ENCODE results near the gene BICRAL.
"Not testable (repeated sequence)": the region's sequence is repeated elsewhere in the genome, so short reads cannot be mapped to it uniquely, and the experiment has no call there.

BICRAL gene, protein sequence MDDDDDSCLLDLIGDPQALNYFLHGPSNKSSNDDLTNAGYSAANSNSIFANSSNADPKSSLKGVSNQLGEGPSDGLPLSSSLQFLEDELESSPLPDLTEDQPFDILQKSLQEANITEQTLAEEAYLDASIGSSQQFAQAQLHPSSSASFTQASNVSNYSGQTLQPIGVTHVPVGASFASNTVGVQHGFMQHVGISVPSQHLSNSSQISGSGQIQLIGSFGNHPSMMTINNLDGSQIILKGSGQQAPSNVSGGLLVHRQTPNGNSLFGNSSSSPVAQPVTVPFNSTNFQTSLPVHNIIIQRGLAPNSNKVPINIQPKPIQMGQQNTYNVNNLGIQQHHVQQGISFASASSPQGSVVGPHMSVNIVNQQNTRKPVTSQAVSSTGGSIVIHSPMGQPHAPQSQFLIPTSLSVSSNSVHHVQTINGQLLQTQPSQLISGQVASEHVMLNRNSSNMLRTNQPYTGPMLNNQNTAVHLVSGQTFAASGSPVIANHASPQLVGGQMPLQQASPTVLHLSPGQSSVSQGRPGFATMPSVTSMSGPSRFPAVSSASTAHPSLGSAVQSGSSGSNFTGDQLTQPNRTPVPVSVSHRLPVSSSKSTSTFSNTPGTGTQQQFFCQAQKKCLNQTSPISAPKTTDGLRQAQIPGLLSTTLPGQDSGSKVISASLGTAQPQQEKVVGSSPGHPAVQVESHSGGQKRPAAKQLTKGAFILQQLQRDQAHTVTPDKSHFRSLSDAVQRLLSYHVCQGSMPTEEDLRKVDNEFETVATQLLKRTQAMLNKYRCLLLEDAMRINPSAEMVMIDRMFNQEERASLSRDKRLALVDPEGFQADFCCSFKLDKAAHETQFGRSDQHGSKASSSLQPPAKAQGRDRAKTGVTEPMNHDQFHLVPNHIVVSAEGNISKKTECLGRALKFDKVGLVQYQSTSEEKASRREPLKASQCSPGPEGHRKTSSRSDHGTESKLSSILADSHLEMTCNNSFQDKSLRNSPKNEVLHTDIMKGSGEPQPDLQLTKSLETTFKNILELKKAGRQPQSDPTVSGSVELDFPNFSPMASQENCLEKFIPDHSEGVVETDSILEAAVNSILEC
- 14.1 to 69.5 (median 67.2) reads per million in 3 experiments for total RNA-seq

DNA sequence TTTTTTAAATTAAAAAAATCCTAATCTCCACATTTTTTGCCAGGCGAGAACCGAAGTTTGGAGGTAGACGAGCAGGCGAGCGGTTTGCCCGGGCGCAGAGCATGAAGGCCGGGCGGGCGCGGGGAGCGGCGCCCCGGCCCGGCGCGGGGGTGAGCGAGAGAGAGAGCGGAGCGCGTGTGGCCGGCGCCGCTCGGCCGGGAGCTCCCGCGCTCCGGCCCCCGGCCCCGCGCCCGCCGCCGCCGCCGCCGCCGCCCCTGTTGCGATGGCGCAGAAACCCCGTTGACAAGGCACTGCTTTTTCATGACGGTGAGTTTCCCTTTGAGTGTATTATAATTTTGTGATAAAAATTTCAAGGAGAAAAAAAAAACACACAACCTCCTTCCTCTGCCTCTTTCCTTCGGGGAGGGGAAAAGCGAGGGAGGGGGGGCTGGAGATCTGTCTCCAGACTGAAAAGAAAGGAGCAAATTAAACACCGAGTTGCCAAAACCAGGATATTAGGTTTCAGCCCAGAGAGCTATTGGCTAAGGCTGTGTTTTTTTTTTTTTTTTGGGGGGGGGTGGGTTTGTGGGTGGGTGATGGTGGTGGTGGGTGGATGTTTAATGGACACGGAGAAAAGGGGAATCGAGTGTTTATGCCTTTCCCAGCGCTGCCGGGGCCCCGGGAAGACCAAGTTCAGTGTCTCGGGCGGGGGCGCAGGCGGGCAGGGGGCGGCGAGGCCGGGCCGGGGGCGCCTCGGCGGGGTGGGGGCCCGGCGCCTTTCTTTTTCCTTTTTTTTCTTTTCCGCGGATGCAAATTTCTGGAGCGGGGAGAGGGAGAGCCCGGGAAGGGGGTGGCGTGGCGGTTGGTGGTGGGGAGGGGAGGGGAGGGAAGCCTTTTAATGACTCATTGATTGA, at the start of gene BICRAL:
Gene BICRAL (plus strand): TSS at position 257 of the 893 bp plus-strand sequence. CDS start 39,971 bp downstream, outside the sequence.
- peak; percentile 76 for DNase-seq

DNA sequence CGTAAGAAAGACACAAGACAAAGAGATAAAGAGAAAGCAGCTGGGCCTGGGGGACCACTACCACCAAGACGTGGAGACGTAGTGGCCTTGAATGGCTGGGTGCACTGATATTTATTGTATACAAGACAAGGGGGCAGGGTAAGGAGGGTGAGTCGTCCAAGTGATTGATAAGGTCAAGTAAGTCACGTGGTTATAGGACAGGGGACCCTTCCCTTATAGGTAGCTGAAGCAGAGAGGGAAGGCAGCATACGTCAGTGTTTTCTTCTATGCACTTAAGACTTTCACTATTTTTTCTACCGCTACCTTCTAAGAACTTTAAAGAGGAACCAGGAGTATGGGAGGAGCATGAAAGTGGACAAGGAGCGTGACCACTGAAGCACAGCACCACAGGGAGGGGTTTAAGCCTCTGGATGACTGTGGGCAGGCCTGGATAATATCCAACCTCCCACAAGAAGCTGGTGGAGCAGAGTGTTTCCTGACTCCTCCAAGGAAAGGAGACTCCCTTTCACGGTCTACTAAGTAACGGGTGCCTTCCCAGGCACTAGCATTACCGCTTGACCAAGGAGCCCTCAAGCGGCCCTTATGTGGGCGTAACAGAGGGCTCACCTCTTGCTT, 47.9 kb upstream of the BICRAL start:
- not testable (repeated sequence) for DNase-seq

- no peak for DNase-seq
These were observed 45.9 kb upstream of the BICRAL start for GRCh38 chr6:42735976-42736375.

GRCh38 chr6:42740725-42741124, 41.1 kb upstream of the BICRAL start:
- no peak for DNase-seq

GRCh38 chr6:42742116-42742894, 39.5 kb upstream of the BICRAL start:
- DNase-seq = no peak

DNA sequence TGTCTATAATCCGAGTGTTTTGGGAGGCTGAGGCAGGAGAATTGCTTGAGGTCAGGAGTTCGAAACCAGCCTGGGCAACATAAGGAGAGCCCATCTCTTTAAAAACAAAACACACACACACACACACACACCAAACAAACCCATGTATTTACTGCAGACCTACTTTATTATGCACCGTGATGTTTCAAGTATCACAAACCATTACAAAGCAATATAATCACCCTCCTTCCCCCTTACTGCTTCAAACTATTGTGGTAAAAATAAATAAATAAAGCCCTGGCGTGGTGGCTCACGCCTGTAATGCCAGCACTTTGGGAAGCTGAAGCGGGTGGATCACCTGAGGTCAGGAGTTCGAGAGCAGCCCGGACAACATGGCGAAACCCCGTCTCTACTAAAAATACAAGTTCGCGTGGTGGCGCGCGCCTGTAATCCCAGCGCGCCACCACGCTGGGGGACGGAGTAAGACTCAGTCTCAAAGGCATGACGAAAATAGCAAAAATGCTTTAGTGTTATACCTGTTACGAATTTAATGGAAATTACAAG, 37.4 kb upstream of the BICRAL start:
- DNase-seq = no peak

GRCh38 chr6:42745083-42745639, 36.7 kb upstream of the BICRAL start:
- peak; percentile 6 for DNase-seq

DNA sequence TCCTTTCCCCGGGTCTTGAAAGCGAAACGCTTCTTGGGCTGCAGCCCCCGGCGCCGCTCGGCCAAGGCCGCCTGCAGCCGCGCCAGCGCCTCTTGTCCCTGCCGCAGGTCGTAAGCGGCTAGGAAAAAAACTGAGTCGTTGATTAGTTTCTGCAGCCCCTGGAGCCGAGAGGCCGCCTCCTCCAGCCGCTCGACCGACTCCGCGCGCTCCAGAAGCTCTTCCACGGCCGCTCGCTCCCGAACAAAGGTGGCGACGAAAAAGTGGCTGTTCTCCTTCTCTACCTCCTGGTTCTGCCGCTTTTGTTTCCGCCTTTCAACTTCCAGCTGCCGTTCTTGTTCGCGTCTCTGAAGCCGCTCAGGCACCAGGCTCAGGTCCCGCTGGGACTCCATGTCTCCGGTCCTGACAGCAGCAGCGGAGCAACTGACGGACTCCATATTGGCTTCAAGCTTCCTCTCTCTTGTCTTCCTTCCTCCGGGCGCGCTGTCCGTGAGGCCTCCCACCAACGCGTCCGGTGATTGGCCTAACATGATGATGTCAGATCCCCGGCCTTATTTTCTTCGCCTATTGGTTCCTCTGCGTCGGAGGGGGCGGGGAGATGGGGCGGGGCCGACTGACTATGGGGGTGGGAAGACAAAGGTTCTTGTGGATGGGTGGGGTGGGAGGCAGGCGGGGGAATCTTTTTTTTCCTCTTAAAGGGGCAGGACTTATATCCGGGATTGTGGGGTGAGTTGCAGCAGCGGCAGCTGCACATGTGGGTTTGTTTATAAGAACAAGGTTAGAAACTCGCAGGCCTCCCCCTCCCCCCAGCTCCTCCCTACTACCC, 36.0 kb upstream of the BICRAL start, which contains the start of gene TBCC:
Gene TBCC (minus strand): TSS at position 464 of the 823 bp plus-strand sequence. CDS start 30 bp downstream, at position 434.
- peak; percentile 96 for DNase-seq

DNA sequence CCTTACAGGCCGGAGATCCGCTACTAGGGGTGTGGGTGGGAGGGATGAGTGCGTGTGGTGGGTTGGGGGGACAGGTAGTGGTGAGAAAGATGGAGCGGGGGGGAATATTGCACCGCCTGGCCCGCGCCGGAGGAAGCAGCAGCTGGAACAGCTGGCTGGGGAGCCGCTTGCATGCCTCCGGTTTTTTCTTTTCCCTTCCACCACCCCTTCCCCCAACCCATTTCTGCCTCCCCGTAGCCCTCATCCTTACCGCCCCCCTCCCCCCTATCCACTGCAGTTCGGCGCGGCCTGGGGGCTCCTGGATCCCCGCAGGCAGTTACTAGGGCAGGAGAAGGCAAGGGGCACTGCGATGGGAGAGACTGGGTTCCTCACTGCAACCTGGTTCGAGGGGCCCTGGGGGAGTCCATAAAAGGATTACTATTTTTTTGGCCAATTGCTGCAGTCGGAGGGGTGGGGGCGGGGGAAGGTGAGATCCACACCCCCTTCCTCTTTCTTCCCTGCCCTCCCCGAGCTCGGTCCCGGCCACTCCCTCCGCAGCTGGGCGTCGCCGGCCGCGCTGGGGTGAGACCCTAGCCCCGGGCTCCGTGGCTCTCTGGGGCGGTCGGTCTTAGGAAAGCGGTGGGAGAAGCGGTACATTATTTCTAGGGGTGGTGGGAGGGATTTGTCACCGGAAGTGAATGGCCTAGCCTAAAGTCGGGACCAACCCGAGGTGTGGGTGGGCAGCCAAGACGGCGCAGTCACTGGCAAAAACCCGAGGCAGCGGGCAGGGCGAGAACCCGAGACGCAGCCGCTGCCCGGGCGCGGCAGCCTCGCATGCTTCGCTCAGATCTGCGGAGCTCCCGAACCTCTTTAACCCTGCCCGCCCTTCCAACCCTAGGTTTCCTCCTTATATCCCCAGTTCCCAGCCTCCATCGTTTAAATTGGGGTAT, 35.1 kb upstream of the BICRAL start:
- DNase-seq = peak; percentile 78

DNA sequence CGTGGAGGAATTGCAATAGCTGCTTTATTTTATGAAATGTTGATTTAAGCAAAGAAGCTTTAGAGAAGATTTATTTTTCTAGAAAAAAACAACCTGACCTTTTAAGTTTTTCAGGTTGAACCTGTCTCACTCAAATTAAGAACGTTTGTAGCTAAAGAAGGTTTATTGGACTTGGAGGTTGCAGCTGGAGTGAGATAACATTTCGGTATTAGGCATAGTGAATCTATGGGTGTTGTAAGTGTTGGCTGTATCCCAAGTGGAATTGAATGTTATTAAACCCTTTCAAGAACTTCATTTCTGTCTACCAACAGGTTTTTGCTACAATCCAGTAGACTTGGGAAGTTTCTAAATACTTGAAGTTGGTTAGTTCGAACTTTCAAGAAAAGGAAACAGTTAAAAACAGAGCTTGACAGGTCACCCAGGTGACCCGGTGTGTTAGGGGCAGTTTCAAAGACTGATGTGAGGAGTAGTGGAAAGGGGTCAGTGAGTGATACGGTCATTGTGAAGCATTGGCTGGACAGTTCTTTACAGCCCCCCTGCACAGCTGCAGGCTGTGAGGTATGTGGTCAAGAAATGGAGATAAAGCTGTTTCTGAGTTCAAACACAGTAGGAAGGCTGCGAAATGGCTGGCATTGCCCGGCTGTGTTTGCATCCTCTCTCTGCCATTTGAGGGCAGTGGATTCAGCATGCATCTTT, 33.5 kb upstream of the BICRAL start:
- no peak for DNase-seq

GRCh38 chr6:42751055-42751454, 30.8 kb upstream of the BICRAL start:
- no peak for DNase-seq

DNA sequence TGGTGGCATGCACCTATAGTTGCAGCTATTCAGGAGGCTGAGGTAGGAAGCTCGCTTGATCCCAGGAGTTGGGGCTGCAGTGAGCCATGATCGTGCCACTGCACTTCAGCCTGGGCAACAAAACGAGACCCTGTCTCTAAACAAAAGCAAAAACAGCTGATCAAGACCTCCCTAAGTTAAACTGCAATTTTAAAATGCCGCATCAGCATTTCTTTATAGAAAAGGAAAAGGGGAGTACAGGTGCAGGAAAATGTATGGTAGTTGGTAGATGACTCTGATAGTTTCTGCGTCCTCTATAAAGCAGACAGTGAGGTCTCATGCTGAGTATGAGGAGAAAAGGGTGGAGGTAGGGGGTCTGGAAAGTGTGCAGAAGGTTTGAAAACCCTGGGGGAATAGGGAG, 27.1 kb upstream of the BICRAL start:
- no peak for DNase-seq

DNA sequence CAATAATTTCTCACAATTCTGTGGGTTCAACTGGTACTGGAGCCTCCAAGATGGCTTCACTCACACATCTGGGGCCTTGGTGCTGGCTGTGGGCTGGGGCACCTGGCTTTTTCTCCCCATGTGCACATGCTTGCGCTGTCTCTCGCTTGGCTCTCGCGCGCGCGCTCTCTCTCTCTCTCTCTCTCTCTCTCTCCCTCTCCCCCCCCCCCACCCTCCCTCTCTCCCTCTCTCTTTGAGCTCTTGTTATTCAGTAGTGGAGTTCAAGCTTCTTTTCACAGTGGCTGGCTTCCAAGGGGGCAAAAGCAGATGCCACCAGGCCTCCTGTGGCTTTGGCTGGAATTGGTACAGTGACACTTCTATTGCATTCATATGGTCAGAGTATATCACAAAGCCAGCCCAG, 25.1 kb upstream of the BICRAL start:
- no peak for DNase-seq

- no peak for DNase-seq
These were observed 23.0 kb upstream of the BICRAL start for GRCh38 chr6:42758756-42759430.

GRCh38 chr6:42761287-42762067, 20.4 kb upstream of the BICRAL start:
- DNase-seq = no peak

DNA sequence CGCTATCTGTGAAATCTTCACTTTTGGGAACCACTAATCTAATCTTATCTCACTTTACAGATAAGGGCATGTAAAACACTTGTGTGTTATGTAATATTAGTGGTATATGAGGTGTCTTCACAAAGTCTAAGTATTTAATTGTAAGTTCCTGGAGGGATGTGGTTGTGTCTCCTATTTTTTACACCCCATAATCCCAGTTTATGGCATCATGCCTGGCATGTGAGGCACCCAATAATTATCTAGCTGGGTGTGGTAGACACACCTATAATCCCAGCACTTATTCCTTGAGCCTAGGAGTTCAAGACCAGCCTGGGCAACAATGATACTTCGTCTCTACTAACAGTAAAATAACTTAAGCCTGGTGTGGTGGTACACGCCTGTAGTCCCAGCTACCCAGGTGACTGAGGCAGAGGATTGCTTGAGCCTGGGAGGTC, 19.4 kb upstream of the BICRAL start:
- no peak for DNase-seq

All from central memory CD4-positive, alpha-beta T cell (primary cell).